A549 (cell line): ENCODE measurements around the gene KIF16B. TPM values are rescaled to one million over a fixed set of nuclear protein-coding genes. Genes with fewer than 3 reads are reported as not detected.

Experiments used
- ATAC-seq, 2 experiments: fragments of 200-7000 bp in 1 of 2; fragments of >200 bp in 1 of 2; cut with Nextera tagmentation in 1 of 2; cut with Tn5 transposase in 1 of 2; 3 replicates each; pipeline versions ENCODE4 v1.8.0 to v1.9.1; 2018 to 2020; ENCODE audit warnings: mild to moderate bottlenecking in 1 of 2, moderate library complexity in 1 of 2
- CTCF ChIA-PET: fragments of 300-600 bp; sonication (Branson Sonifier 250); formaldehyde crosslinking; extraction: SDS; loops from one replicate; lab custom pipeline; 2021; ENCODE audit warnings: antibody characterized with exemption, inconsistent platforms; lab: Yijun Ruan, JAX
- POLR2A ChIA-PET: fragments of 350-600 bp; formaldehyde crosslinking; extraction: SDS; loops from one replicate; lab custom pipeline; 2021; ENCODE audit warnings: antibody characterized with exemption, inconsistent platforms; lab: Yijun Ruan, JAX
- DNase-seq, 2 experiments: peaks; one replicate each; pipeline versions ENCODE4 v3.0.0 to v3.0.0-alpha.2; 2011 to 2016; ENCODE audit warnings: low read depth in 1 of 2, low spot score in 1 of 2
- FAIRE-seq: peaks from 2 replicates; lab custom pipeline; 2011; peaks lifted over from hg19 to GRCh38; lab: Jason Lieb, UNC
- H3K27ac ChIP-seq, 2 experiments: fragments of >200 bp; sonication (Bioruptor Twin); formaldehyde crosslinking; 3 replicates each; pipeline ENCODE4 v1.5.1; 2016 to 2017
- H3K4me1 ChIP-seq: fragments of >200 bp; sonication (Bioruptor Twin); formaldehyde crosslinking; 3 replicates; pipeline ENCODE4 v1.6.1; 2016
- H3K4me2 ChIP-seq: fragments of >200 bp; sonication (Bioruptor Twin); formaldehyde crosslinking; 3 replicates; pipeline ENCODE4 v1.6.1; 2016
- H3K4me3 ChIP-seq: fragments of >200 bp; sonication (Bioruptor Twin); formaldehyde crosslinking; 3 replicates; pipeline ENCODE4 v1.5.1; 2016
- H3K9me3 ChIP-seq: fragments of >200 bp; sonication (Bioruptor Twin); formaldehyde crosslinking; 3 replicates; pipeline ENCODE4 v1.6.1; 2016
- CBX2 ChIP-seq: fragments of 200-600 bp; sonication (generic); IDR thresholded peaks from 2 replicates; pipeline ENCODE4 v1.6.1; 2016; ENCODE audit warnings: low read depth, mild to moderate bottlenecking, borderline replicate concordance
- CBX8 ChIP-seq: fragments of 200-600 bp; sonication (generic); IDR thresholded peaks from 2 replicates; pipeline ENCODE4 v1.6.1; 2016
- CHD2 ChIP-seq: fragments of 150-350 bp; IDR thresholded peaks from 2 replicates; pipeline ENCODE4 v1.6.1; 2014; ENCODE audit warnings: low read length; ENCODE audit not compliant: partially characterized antibody
- CHD4 ChIP-seq: fragments of 200-600 bp; sonication (generic); IDR thresholded peaks from 2 replicates; pipeline ENCODE4 v1.6.1; 2016; ENCODE audit warnings: antibody characterized with exemption, mild to moderate bottlenecking, borderline replicate concordance
- CTCF ChIP-seq: fragments of >200 bp; sonication (Bioruptor Twin); formaldehyde crosslinking; IDR thresholded peaks from 3 replicates; pipeline ENCODE4 v1.5.1; 2016
- EP300 ChIP-seq, 2 experiments: fragments of >200 bp; sonication (Bioruptor Twin); formaldehyde crosslinking; IDR thresholded peaks; 2 replicates in 1 of 2; 3 replicates in 1 of 2; pipeline ENCODE4 v1.6.1; 2016 to 2017
- ESRRA ChIP-seq: fragments of 150-350 bp; IDR thresholded peaks from 2 replicates; pipeline ENCODE4 v1.6.1; 2014; ENCODE audit warnings: mild to moderate bottlenecking, low read length, borderline replicate concordance
- FOXS1 ChIP-seq: fragments of 250-450 bp; sonication (Bioruptor Pico); IDR thresholded peaks from 2 replicates; pipeline ENCODE4 v1.5.0; 2020; ENCODE audit warnings: mild to moderate bottlenecking, moderate library complexity
- HDAC2 ChIP-seq: fragments of 200-600 bp; sonication (generic); IDR thresholded peaks from 2 replicates; pipeline ENCODE4 v1.6.1; 2016
- HMGXB4 ChIP-seq: fragments of 250-450 bp; sonication (Bioruptor Pico); IDR thresholded peaks from 2 replicates; pipeline ENCODE4 v1.5.0; 2021; ENCODE audit warnings: mild to moderate bottlenecking, moderate library complexity, borderline replicate concordance
- HOXA7 ChIP-seq: fragments of 250-450 bp; sonication (Bioruptor Pico); IDR thresholded peaks from 2 replicates; pipeline ENCODE4 v1.5.0; 2020; ENCODE audit warnings: mild to moderate bottlenecking, moderate library complexity
- HOXB5 ChIP-seq: fragments of 250-450 bp; sonication (Bioruptor Pico); IDR thresholded peaks from 2 replicates; pipeline ENCODE4 v1.5.0; 2020; ENCODE audit warnings: mild to moderate bottlenecking, moderate library complexity
- JUNB ChIP-seq: fragments of >200 bp; sonication (Bioruptor Twin); formaldehyde crosslinking; IDR thresholded peaks from 2 replicates; pipeline ENCODE4 v1.6.1; 2016
- KDM5A ChIP-seq: fragments of 200-600 bp; sonication (generic); IDR thresholded peaks from 2 replicates; pipeline ENCODE4 v1.6.1; 2016; ENCODE audit warnings: antibody characterized with exemption, mild to moderate bottlenecking
- MAFK ChIP-seq: fragments of 450-650 bp; IDR thresholded peaks from 2 replicates; pipeline ENCODE4 v1.6.1; 2014; ENCODE audit not compliant: partially characterized antibody
- MAZ ChIP-seq: fragments of 150-350 bp; IDR thresholded peaks from 2 replicates; pipeline ENCODE4 v1.6.1; 2014; ENCODE audit warnings: antibody characterized with exemption, low read depth, low read length, borderline replicate concordance
- NFE2L2 ChIP-seq: fragments of 150-350 bp; conservative IDR thresholded peaks from 2 replicates; pipeline ENCODE4 v1.6.1; 2014; ENCODE audit warnings: low read length
- NR3C1 ChIP-seq: fragments of >200 bp; sonication (Bioruptor Twin); formaldehyde crosslinking; IDR thresholded peaks from 3 replicates; pipeline ENCODE4 v1.6.1; 2017
- PHF8 ChIP-seq: fragments of 200-600 bp; sonication (generic); IDR thresholded peaks from 2 replicates; pipeline ENCODE4 v1.6.1; 2016; ENCODE audit warnings: low read depth, mild to moderate bottlenecking, antibody characterized with exemption, moderate library complexity, borderline replicate concordance
- POLR2AphosphoS2 ChIP-seq: conservative IDR thresholded peaks from 2 replicates; pipeline ENCODE4 v1.6.1; 2012; ENCODE audit warnings: low read length, improper control_type of control experiment, inconsistent platforms
- RAD21 ChIP-seq, 2 experiments: fragments of >200 bp in 1 of 2; sonication (Bioruptor Twin) in 1 of 2; formaldehyde crosslinking in 1 of 2; IDR thresholded peaks in 1 of 2; conservative IDR thresholded peaks in 1 of 2; 2 replicates in 1 of 2; 3 replicates in 1 of 2; pipeline ENCODE4 v1.6.1; 2012 to 2018; ENCODE audit warnings: inconsistent platforms in 1 of 2
- REST ChIP-seq: fragments of 200-600 bp; sonication (generic); IDR thresholded peaks from 2 replicates; pipeline ENCODE4 v1.6.1; 2016; ENCODE audit warnings: antibody characterized with exemption, mild to moderate bottlenecking, moderate library complexity
- RFX5 ChIP-seq: fragments of 450-650 bp; IDR thresholded peaks from 2 replicates; pipeline ENCODE4 v1.7.1; 2014; ENCODE audit warnings: antibody characterized with exemption, mild to moderate bottlenecking, moderate library complexity
- TFCP2L1 ChIP-seq: fragments of 250-450 bp; sonication (Bioruptor Pico); IDR thresholded peaks from 2 replicates; pipeline ENCODE4 v1.5.0; 2021; ENCODE audit warnings: mild to moderate bottlenecking
- TP53 ChIP-seq: fragments of 250-450 bp; sonication (Bioruptor Pico); IDR thresholded peaks from 2 replicates; pipeline ENCODE4 v1.5.0; 2021; ENCODE audit warnings: mild to moderate bottlenecking, moderate library complexity
- ZFP36 ChIP-seq: fragments of 450-650 bp; IDR thresholded peaks from 2 replicates; pipeline ENCODE4 v1.6.1; 2014; ENCODE audit warnings: borderline replicate concordance; ENCODE audit not compliant: partially characterized antibody
- ZSCAN20 ChIP-seq: fragments of 250-450 bp; sonication (Bioruptor Pico); IDR thresholded peaks from 2 replicates; pipeline ENCODE4 v1.8.0; 2022; ENCODE audit warnings: mild to moderate bottlenecking, moderate library complexity
- WGBS: methylation state at CpG from one replicate; pipeline ENCODE4 v1.1.6; 2017; ENCODE audit errors: missing lambda C conversion rate; 5-methylcytosine and 5-hydroxymethylcytosine counted together
- polyA plus RNA-seq, 4 experiments: library from polyadenylated mRNA; depleted of rRNA in 3 of 4; stranded (reverse); fragments of >200 nt; fragmentation: RNase III in 1 of 4; extraction: RNeasy Plus Mini Kit Qiagen cat#74134 plus additional on column Dnase treatment in 1 of 4; gene quantifications; 2 replicates in 3 of 4; 3 replicates in 1 of 4; pipeline ENCODE4 v1.2.3, GENCODE V29; 2011 to 2017
- TF ChIP-seq, protein P1 (sequence below): IDR thresholded peaks from 2 replicates; pipeline ENCODE4 v1.6.1; 2012

Gene KIF16B
- polyA plus RNA-seq, 2 of the 4 experiments (the other 2 are of a cell fraction) = 14.1 to 23.3 TPM

DNA sequence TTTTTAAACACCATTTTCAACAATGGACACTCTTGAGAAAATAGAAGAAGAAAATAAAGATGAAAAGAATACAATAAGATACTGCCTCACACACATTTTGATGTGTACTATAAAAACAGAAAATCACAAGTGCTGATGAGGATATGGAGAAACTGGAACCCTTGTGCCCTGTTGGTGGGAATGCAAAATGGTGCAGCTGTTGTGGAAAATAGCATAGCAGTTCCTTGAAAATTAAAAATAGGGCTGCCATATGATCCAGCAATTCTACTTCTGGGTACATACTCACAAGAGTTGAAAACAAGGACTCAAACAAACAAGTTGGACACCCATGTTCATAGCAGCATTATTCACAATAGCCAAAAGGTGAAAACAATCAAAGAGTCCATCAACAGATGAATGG lies 173.0 kb downstream of the KIF16B start:
- H3K9me3 ChIP-seq = no peaks in the 10 kb centered on the region
- TF ChIP-seq ZSCAN20 (CRISPR knock-in tag) = no peak
- no peak for TF ChIP-seq RAD21 (conservative IDR thresholded peaks at IDR 0.05 in 1 of 2, IDR thresholded peaks at IDR 0.05 in 1 of 2)
- TF ChIP-seq NFE2L2 = no peak
- no peak for TF ChIP-seq ESRRA
- TF ChIP-seq RFX5 = no peak
- no peak for TF ChIP-seq TFCP2L1 (CRISPR knock-in tag)
- TF ChIP-seq HOXB5 = no peak
- TF ChIP-seq HOXA7 = no peak
- no peak for TF ChIP-seq NR3C1
- no peak for TF ChIP-seq POLR2AphosphoS2
- TF ChIP-seq EP300 (IDR thresholded peaks at IDR 0.05) = no peak
- no peak for TF ChIP-seq MAZ
- TF ChIP-seq FOXS1 = no peak
- no peak for TF ChIP-seq KDM5A
- no peak for TF ChIP-seq CHD4
- TF ChIP-seq CBX2 = no peak
- TF ChIP-seq HDAC2 = no peak
- TF ChIP-seq, all 56 proteins: peak for 0
- Histone ChIP-seq H3K27ac (no peak overlapping the region), H3K4me1 (no peaks in the 10 kb centered on the region), H3K4me2 (no peak overlapping the region), H3K4me3 (no peak overlapping the region)
- POLR2A ChIA-PET = no interaction called here
- CTCF ChIA-PET = no interaction called here
- ATAC-seq (no peak), FAIRE-seq (no peak), DNase-seq (no peak)

DNA sequence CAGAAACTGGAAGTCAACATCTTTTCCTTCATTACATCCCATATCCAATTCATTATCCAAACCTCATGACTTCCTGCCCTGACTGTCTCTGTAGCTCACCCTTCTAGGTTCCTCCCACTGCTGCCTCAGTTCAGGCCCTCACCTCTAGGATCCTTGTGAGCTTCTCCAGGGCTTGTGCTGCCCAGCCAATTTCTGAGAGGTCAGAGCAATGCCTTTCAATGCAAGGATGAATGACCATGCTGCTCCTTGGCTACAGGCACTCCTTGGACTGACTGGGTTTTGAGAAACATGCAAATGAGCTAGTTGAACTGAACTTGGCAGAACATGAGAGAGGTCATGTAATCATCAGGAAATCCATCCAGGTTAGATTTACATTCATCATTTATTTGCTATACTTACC lies 173.4 kb downstream of the KIF16B start:
- H3K27ac ChIP-seq = no peak overlapping the region
- TF ChIP-seq, protein P1, sequence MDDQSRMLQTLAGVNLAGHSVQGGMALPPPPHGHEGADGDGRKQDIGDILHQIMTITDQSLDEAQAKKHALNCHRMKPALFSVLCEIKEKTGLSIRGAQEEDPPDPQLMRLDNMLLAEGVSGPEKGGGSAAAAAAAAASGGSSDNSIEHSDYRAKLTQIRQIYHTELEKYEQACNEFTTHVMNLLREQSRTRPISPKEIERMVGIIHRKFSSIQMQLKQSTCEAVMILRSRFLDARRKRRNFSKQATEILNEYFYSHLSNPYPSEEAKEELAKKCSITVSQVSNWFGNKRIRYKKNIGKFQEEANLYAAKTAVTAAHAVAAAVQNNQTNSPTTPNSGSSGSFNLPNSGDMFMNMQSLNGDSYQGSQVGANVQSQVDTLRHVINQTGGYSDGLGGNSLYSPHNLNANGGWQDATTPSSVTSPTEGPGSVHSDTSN = no peak
- TF ChIP-seq HOXA7 = no peak
- no peak for TF ChIP-seq MAFK
- no peak for TF ChIP-seq ZSCAN20 (CRISPR knock-in tag)
- no peak for TF ChIP-seq CBX8
- no peak for TF ChIP-seq CHD4
- TF ChIP-seq, all 56 proteins: peak for 0
- POLR2A ChIA-PET = no interaction called here
- DNase-seq (no peak), FAIRE-seq (no peak), ATAC-seq (no peak)
- CTCF ChIA-PET = no interaction called here
- H3K4me1 ChIP-seq = no peaks in the 10 kb centered on the region
- H3K9me3 ChIP-seq = no peaks in the 10 kb centered on the region
- no peak overlapping the region for H3K4me3 ChIP-seq
- H3K4me2 ChIP-seq = no peak overlapping the region

DNA sequence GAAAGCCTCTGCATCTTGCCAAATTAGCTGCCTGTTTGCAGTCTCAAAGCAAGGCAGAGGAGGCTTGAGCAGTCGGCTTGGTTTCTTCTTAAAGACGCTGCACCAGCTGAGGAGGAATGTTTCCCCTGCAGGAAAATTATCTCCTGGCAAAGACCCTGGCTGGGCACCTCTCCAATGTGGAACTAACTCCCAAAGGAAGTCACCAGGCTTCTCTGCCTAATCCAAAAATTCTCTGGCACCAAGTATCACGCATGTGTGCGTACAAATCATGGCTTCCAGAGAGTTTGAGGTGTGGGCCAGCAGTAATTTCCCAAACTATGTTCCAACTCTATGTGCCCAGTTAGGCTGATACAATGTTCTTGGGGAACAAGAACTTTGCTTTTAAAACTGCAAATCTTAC lies 176.2 kb downstream of the KIF16B start:
- POLR2A ChIA-PET = no interaction called here
- WGBS = 96% methylated on average over 4 of the region's 4 CpGs
- Histone ChIP-seq H3K27ac (no peak overlapping the region), H3K9me3 (no peaks in the 10 kb centered on the region), H3K4me1 (no peaks in the 10 kb centered on the region), H3K4me3 (no peak overlapping the region), H3K4me2 (no peak overlapping the region)
- FAIRE-seq = no peak
- CTCF ChIA-PET = interaction anchor here (1.3 to 1.5 kb wide), 2 partner anchors 10 to 11 kb away, joined by 3 to 4 read pairs; no protein-coding TSS in a partner anchor
- no peak for DNase-seq
- no peak for TF ChIP-seq CHD4
- TF ChIP-seq REST = no peak
- TF ChIP-seq CHD2 = no peak
- TF ChIP-seq CTCF = no peak
- no peak for TF ChIP-seq HOXB5
- TF ChIP-seq POLR2AphosphoS2 = no peak
- no peak for TF ChIP-seq JUNB
- no peak for TF ChIP-seq TP53 (CRISPR knock-in tag)
- TF ChIP-seq PHF8 = no peak
- TF ChIP-seq MAZ = no peak
- TF ChIP-seq HMGXB4 (CRISPR knock-in tag) = no peak
- no peak for TF ChIP-seq TFCP2L1 (CRISPR knock-in tag)
- TF ChIP-seq ZFP36 = no peak
- ATAC-seq = no peak
